GM19238 (cell line): ENCODE measurements around the gene BRWD1.
"Not testable (repeated sequence)": the region's sequence is repeated elsewhere in the genome, so short reads cannot be mapped to it uniquely, and the experiment has no call there.

Experiments
- DNase-seq: peaks from one replicate; pipeline ENCODE4 v3.0.0; 2011; ENCODE audit warnings: low spot score; ENCODE audit not compliant: insufficient read length

Gene BRWD1

GRCh38 chr21:39282911-39283310 is 30.5 kb downstream of the BRWD1 start:
- no peak for DNase-seq

GRCh38 chr21:39281853-39282252 is 31.6 kb downstream of the BRWD1 start:
- no peak for DNase-seq

- DNase-seq: no peak
These were observed 32.2 kb downstream of the BRWD1 start for GRCh38 chr21:39281207-39281606.

- no peak for DNase-seq
These were observed 43.8 kb downstream of the BRWD1 start for GRCh38 chr21:39269620-39270019.

- no peak for DNase-seq
These were observed 47.8 kb downstream of the BRWD1 start for GRCh38 chr21:39265603-39266002.

- DNase-seq: no peak
These were observed 50.1 kb downstream of the BRWD1 start for GRCh38 chr21:39263372-39263771.

- no peak for DNase-seq
These were observed 55.2 kb downstream of the BRWD1 start for GRCh38 chr21:39258207-39258606.

GRCh38 chr21:39251326-39251725 is 62.1 kb downstream of the BRWD1 start:
- no peak for DNase-seq

GRCh38 chr21:39238275-39238674 is 75.2 kb downstream of the BRWD1 start:
- DNase-seq: no peak

GRCh38 chr21:39232861-39233291 is 80.6 kb downstream of the BRWD1 start:
- no peak for DNase-seq

GRCh38 chr21:39224930-39225329 is 88.5 kb downstream of the BRWD1 start:
- no peak for DNase-seq

GRCh38 chr21:39221997-39222486 is 91.4 kb downstream of the BRWD1 start:
- DNase-seq: no peak

- no peak for DNase-seq
These were observed 92.0 kb downstream of the BRWD1 start for GRCh38 chr21:39221282-39221996.

GRCh38 chr21:39220875-39221274 is 92.6 kb downstream of the BRWD1 start:
- DNase-seq: not testable (repeated sequence)

GRCh38 chr21:39220150-39220549 is 93.3 kb downstream of the BRWD1 start:
- DNase-seq: no peak

GRCh38 chr21:39218082-39218409 is 95.4 kb downstream of the BRWD1 start:
- DNase-seq: no peak

GRCh38 chr21:39217356-39218081 is 95.9 kb downstream of the BRWD1 start:
- DNase-seq: no peak

GRCh38 chr21:39216290-39216689 is 97.1 kb downstream of the BRWD1 start:
- no peak for DNase-seq

- no peak for DNase-seq
These were observed 98.4 kb downstream of the BRWD1 start for GRCh38 chr21:39215078-39215477.

- DNase-seq: no peak
These were observed 104.1 kb downstream of the BRWD1 start for GRCh38 chr21:39209334-39209688.

GRCh38 chr21:39208624-39209333 is 104.7 kb downstream of the BRWD1 start:
- no peak for DNase-seq

GRCh38 chr21:39204134-39204533 is 109.3 kb downstream of the BRWD1 start:
- no peak for DNase-seq
